Measurements from ENCODE around the gene DCBLD1.

- TF ChIP-seq CTCF (IDR thresholded peaks at IDR 0.05) (no peak), POLR2A (IDR thresholded peaks at IDR 0.05) (no peak)
Observed at GRCh38 chr6:117509021-117509420, 26.5 kb downstream of the DCBLD1 start.
